ACC112 (cell line): ENCODE results near the gene IFI27L1.
A peak's percentile ranks its signal among the peaks of the same experiment; 100 is the strongest.
"Not testable (repeated sequence)": the region's sequence is repeated elsewhere in the genome, so short reads cannot be mapped to it uniquely, and the experiment has no call there.

ENCODE experiments used
- H2AFZ ChIP-seq: fragments of 200-600 bp; sonication (generic); one replicate; pipeline ENCODE4 v1.6.0; 2017; ENCODE audit warnings: antibody characterized with exemption, low read length; ENCODE audit not compliant: unreplicated experiment
- H3K27ac ChIP-seq: fragments of 200-600 bp; sonication (generic); 2 replicates; pipeline ENCODE4 v1.5.1; 2014; ENCODE audit warnings: low read depth, mild to moderate bottlenecking, antibody characterized with exemption, low read length, moderate library complexity
- H3K27me3 ChIP-seq: fragments of 200-600 bp; sonication (generic); 2 replicates; pipeline ENCODE4 v1.6.1; 2014; ENCODE audit warnings: mild to moderate bottlenecking, antibody characterized with exemption, low read length, moderate library complexity, mixed read lengths; ENCODE audit not compliant: insufficient read depth
- H3K36me3 ChIP-seq: fragments of 200-600 bp; sonication (generic); 2 replicates; pipeline ENCODE4 v1.6.1; 2016; ENCODE audit warnings: mild to moderate bottlenecking, antibody characterized with exemption, low read length, moderate library complexity, mixed read lengths; ENCODE audit not compliant: insufficient read depth
- H3K4me1 ChIP-seq: fragments of 200-600 bp; sonication (generic); one replicate; pipeline ENCODE4 v1.6.1; 2016; ENCODE audit warnings: low read length, mixed read lengths; ENCODE audit not compliant: insufficient read depth, unreplicated experiment, control insufficient read depth
- H3K4me3 ChIP-seq: fragments of 200-600 bp; sonication (generic); 2 replicates; pipeline ENCODE4 v1.5.1; 2014; ENCODE audit warnings: mild to moderate bottlenecking, low read depth, low read length
- H3K79me2 ChIP-seq: fragments of 200-600 bp; sonication (generic); one replicate; pipeline ENCODE4 v1.6.0; 2016; ENCODE audit warnings: low read length; ENCODE audit not compliant: control insufficient read depth, unreplicated experiment, insufficient read depth

The IFI27L1 gene

DNA sequence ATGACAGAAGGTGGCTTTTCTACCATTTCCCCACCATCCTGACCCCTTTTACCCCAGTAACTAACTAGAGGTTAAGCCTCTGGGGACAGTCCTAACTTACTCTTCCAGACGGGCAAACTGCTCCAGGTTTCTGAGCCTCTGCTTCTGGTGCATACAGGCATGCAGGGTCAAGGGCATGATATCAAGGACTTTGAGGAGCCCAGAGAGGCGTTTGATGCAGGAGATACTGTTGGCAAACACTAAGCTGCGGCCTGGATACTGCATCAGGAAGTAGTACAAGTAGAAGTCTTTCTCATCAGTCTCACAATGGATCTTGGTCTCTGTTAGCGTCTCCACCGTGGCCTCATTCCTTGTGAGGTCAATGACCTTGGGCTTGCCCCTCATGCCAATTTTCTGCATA is 21.1 kb upstream of the IFI27L1 start:
- H3K4me1 ChIP-seq = peaks cover 17% of the 10 kb centered on the region
- H3K36me3 ChIP-seq = peaks cover 44% of the 10 kb centered on the region

DNA sequence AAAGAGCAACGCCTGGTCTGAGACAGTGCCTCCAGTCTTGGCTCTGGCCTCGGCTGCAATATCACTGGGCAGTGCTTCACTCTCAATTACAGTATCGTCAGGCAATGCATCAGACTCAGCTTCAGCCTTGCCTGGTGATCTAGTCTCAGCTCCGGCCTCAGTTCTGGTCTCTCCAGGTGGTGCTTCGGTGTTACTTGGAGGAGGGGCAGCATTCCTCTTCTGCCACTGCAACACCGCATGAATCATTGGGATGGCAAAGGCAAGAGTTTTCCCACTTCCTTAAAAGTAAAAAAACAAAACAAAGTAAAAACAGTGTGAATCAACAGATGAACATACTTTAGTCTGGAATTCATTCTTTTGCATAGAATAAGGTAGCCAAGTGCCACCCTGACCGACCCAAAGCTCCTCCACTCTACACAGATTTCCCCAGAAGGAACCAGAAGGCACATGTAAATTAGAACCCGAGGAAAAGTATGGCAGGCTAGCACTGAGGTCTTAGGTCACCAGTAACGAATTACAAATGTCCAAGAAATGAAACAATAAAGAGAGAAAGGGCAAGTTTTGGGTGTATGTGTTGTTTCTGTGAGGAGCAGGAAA is 18.7 kb upstream of the IFI27L1 start:
- peaks cover 65% of the 10 kb centered on the region for H3K79me2 ChIP-seq
- no peak overlapping the region for H2AFZ ChIP-seq
- H3K36me3 ChIP-seq = peaks cover 37% of the 10 kb centered on the region
- peak overlapping the region; percentile 62 for H3K27ac ChIP-seq
- H3K27me3 ChIP-seq = no peaks in the 10 kb centered on the region
- H3K4me3 ChIP-seq = peak overlapping the region; percentile 39; the same call in 1 of the 2 replicates
- peaks cover 24% of the 10 kb centered on the region for H3K4me1 ChIP-seq

More for the DNA sequence above, 21.1 kb upstream of the IFI27L1 start:
- Histone ChIP-seq H3K79me2 (peaks cover 41% of the 10 kb centered on the region), H3K27ac (no peak overlapping the region), H3K27me3 (no peaks in the 10 kb centered on the region), H2AFZ (no peak overlapping the region), H3K4me3 (no peak overlapping the region)

DNA sequence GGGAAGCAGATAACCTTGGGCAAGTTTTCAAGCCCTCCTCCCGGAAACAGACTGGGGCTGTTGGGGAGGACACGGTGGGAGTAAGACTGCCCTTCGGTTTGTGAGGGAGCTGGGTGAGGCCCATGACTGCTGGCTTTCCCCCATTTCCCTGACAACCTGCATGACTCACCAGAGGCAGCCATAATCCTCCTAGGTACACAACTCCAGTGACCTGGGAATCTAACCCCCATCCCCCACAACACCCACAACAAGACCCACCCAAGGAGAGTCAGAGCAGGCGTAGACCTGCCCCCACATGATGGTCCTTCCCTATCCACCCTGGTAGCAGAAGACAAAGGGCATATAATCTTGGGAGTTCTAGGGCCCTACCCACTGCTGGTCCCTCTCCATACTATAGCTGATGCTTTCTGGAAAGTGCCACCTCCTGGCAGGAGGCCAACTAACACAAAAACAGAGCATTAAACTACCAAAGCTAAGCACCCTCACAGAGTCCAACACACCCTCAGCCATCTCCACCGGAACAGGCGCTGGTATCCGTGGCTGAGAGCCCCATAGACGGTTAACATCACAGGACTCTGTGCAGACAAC is 14.9 kb upstream of the IFI27L1 start:
- no peak overlapping the region for H3K4me3 ChIP-seq
- H3K27ac ChIP-seq = no peak overlapping the region
- peaks cover 95% of the 10 kb centered on the region for H3K79me2 ChIP-seq
- H3K4me1 ChIP-seq = peaks cover 24% of the 10 kb centered on the region
- H3K27me3 ChIP-seq = no peaks in the 10 kb centered on the region
- peaks cover 14% of the 10 kb centered on the region for H3K36me3 ChIP-seq
- no peak overlapping the region for H2AFZ ChIP-seq

- peaks cover 34% of the 10 kb centered on the region for H3K36me3 ChIP-seq
- H3K27me3 ChIP-seq, H3K4me1 ChIP-seq, H3K27ac ChIP-seq, H2AFZ ChIP-seq, H3K4me3 ChIP-seq: not testable (repeated sequence)
- peaks cover 91% of the 10 kb centered on the region for H3K79me2 ChIP-seq
These were observed 9.0 kb upstream of the IFI27L1 start for GRCh38 chr14:94072076-94072475.

- Histone ChIP-seq H3K27ac (no peak overlapping the region), H2AFZ (no peak overlapping the region), H3K79me2 (peaks cover 91% of the 10 kb centered on the region), H3K4me3 (no peak overlapping the region), H3K4me1 (peaks cover 17% of the 10 kb centered on the region), H3K36me3 (peaks cover 57% of the 10 kb centered on the region), H3K27me3 (no peaks in the 10 kb centered on the region)
These were observed 6.6 kb upstream of the IFI27L1 start for GRCh38 chr14:94074534-94074933.

GRCh38 chr14:94075008-94075407 is 6.1 kb upstream of the IFI27L1 start:
- peaks cover 91% of the 10 kb centered on the region for H3K79me2 ChIP-seq
- no peak overlapping the region for H3K4me3 ChIP-seq
- no peaks in the 10 kb centered on the region for H3K27me3 ChIP-seq

GRCh38 chr14:94077111-94077821 is 3.8 kb upstream of the IFI27L1 start:
- peaks cover 92% of the 10 kb centered on the region for H3K79me2 ChIP-seq
- peak overlapping the region; percentile 93 for H3K4me3 ChIP-seq
- no peak overlapping the region for H2AFZ ChIP-seq

More at GRCh38 chr14:94075008-94075407, 6.1 kb upstream of the IFI27L1 start:
- H2AFZ ChIP-seq = no peak overlapping the region
- H3K4me1 ChIP-seq = peaks cover 20% of the 10 kb centered on the region
- H3K36me3 ChIP-seq = peaks cover 54% of the 10 kb centered on the region
- no peak overlapping the region for H3K27ac ChIP-seq

DNA sequence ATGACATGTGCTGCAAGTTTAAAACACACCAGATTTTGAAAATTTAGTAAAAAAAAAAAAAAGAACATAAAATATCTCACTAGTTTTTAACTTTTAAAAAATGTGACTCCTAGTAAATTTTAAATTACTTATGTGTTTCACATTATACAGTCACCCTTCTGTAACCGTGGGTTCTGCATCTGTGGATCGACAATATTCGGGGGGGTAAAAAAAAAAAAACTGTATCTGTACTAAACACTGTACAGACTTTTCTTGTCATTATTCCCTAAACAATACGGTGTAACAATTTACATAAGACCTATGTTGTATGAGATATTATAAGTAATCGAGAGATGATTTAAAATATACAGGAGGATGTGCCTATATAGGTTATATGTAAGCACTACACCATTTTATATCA is 3.3 kb upstream of the IFI27L1 start:
- Histone ChIP-seq H3K79me2 (peaks cover 92% of the 10 kb centered on the region), H3K36me3 (peaks cover 48% of the 10 kb centered on the region), H2AFZ (no peak overlapping the region), H3K27ac (no peak overlapping the region), H3K4me3 (peak overlapping the region; percentile 93), H3K27me3 (no peaks in the 10 kb centered on the region), H3K4me1 (peaks cover 29% of the 10 kb centered on the region)

More at GRCh38 chr14:94077111-94077821, 3.8 kb upstream of the IFI27L1 start:
- peaks cover 25% of the 10 kb centered on the region for H3K4me1 ChIP-seq
- H3K36me3 ChIP-seq = peaks cover 50% of the 10 kb centered on the region
- H3K27me3 ChIP-seq = no peaks in the 10 kb centered on the region
- H3K27ac ChIP-seq = no peak overlapping the region

DNA sequence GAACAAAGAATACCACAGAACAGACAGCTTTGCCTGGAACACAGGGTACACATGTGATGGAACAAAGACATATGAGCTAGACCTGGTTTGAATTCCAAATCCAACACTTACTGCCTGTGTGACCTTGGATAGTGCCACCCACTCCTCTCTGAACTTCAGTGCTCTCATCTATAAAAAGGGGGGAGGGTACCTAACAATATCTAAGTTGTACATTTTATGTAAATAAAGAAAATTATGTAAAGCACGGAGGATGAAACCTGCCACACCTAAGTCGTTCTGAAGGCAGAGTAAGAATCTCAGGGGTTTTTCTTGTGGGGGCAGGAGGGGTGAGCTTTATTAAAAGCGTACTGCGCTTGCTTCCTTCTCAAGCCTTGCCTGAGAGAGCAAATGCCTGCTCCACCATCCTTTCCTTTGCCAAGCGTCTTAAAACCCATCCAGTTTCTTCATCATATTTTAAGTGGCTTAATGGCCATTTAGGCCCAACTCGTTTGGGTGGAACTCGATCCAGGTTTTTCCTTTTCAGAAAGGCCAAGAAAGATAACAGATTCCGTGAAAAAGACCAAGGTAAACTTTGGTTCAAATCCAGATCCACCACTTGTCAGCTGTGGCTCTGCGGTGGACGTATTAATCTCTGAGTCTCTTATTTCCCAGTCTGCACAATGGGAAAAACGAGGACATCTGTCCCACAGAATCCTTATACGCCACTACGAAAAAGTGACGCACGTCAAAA is 1.1 kb upstream of the IFI27L1 start:
- peaks cover 42% of the 10 kb centered on the region for H3K36me3 ChIP-seq
- peaks cover 84% of the 10 kb centered on the region for H3K79me2 ChIP-seq

DNA sequence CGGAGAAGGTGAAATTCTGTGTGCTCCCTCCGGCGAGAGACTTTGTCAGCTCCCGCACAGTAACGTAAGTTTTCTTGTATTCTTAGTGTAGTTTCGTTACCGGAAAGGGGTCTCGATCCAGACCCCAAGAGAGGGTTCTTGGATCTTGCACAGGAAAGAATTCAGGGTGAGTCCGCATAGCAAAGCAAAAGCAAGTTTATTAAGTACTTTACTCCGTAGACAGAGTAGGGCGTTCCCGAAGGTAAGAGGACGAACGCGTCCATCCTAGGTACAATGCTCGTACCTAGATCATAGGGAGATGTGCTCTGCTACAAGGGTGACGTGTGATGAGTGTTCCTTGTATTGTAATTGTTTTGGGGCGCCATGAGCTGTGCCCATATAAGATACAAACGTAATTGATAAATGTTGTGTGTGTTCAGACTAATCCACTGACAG is 293 bp downstream of the IFI27L1 start:
- H3K27me3 ChIP-seq = no peaks in the 10 kb centered on the region
- H3K36me3 ChIP-seq = peaks cover 31% of the 10 kb centered on the region
- H3K4me3 ChIP-seq = peak overlapping the region; percentile 93
- H3K79me2 ChIP-seq = peaks cover 71% of the 10 kb centered on the region
- H3K4me1 ChIP-seq = peaks cover 29% of the 10 kb centered on the region
- peak overlapping the region; percentile 35; the same call in 1 of the 2 replicates for H3K27ac ChIP-seq
- peak overlapping the region; percentile 92 for H2AFZ ChIP-seq

More for the DNA sequence above, 1.1 kb upstream of the IFI27L1 start:
- Histone ChIP-seq H3K27ac (peak overlapping the region; percentile 78), H3K27me3 (no peaks in the 10 kb centered on the region), H3K4me3 (peak overlapping the region; percentile 93), H3K4me1 (peaks cover 29% of the 10 kb centered on the region), H2AFZ (peak overlapping the region; percentile 56)
